ENCODE data around the gene TDG.

DNA sequence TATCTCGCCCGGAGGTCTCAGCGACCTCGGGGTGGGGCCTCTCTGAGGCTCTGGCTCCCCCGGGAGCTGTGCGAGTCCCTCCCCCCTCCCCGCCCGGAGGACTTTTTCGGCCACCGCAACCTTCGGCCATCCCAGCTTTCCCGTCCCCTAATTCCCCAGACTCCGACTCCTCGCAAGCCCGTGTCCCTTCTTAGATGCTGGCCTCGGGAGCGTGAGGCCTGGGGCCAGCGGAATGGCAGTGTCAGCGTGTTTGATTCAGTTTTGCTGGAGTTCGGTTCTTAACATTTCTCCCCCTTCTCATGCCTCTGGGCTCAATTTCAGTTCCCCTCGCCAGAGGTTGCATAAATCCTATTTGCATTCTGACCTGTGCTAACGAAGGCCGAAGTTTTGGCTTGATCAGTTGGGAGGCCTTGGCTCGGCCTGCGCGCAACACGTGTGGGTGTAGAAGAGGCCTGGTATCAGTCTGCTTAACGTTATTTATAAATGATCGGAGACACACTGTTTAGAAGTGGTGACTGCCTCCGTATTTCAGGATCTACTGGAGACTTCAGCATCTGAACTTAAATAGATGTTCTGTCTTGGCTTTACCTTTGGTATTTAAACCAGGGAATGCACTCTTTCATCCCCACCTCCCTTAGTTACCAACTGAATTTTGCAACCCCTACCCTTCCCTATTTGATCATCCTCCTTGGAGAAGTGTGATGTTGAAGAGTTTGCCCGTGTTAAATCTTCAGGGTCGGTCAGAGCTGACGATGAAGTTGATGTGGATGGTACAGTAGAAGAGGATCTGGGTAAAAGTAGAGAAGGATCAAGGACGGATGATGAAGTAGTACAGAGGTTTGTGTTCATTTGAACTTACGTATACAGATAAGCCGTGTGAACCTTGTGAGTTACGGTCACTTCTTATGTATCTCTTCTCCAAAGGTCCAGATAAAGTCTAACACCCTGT lies 34.6 kb upstream of the TDG start:
- no peak for TF ChIP-seq EZH2phosphoT487 (IDR thresholded peaks at IDR 0.05; ENCODE audit: insufficient read depth, low read depth)
- TF ChIP-seq EZH2 (IDR thresholded peaks at IDR 0.05; ENCODE audit: insufficient read depth, poor library complexity, severe bottlenecking) = no peak
